ENCODE results near the gene ELAPOR2.
"Not testable (repeated sequence)": the region's sequence is repeated elsewhere in the genome, so short reads cannot be mapped to it uniquely, and the experiment has no call there.

The ELAPOR2 gene

GRCh38 chr7:87044713-87045112, 14.7 kb downstream of the ELAPOR2 start:
- not testable (repeated sequence) for DNase-seq

- not testable (repeated sequence) for DNase-seq
Observed at GRCh38 chr7:87041586-87041985, 17.9 kb downstream of the ELAPOR2 start.

DNA sequence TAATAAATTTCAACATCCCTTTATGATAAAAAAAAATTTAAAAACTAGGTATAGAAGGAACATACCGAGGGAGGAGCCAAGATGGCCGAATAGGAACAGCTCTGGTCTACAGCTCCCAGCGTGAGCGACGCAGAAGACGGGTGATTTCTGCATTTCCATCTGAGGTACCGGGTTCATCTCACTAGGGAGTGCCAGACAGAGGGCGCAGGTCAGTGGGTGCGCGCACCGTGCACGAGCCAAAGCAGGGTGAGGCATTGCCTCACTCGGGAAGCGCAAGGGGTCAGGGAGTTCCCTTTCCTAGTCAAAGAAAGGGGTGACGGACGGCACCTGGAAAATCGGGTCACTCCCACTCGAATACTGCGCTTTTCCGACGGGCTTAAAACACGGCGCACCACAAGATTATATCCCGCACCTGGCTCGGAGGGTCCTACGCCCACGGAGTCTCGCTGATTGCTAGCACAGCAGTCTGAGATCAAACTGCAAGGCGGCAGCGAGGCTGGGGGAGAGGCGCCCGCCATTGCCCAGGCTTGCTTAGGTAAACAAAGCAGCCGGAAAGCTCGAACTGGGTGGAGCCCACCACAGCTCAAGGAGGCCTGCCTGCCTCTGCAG, 19.7 kb downstream of the ELAPOR2 start:
- not testable (repeated sequence) for DNase-seq

GRCh38 chr7:87038993-87039690, 20.3 kb downstream of the ELAPOR2 start:
- DNase-seq, result peak; percentile 26

DNA sequence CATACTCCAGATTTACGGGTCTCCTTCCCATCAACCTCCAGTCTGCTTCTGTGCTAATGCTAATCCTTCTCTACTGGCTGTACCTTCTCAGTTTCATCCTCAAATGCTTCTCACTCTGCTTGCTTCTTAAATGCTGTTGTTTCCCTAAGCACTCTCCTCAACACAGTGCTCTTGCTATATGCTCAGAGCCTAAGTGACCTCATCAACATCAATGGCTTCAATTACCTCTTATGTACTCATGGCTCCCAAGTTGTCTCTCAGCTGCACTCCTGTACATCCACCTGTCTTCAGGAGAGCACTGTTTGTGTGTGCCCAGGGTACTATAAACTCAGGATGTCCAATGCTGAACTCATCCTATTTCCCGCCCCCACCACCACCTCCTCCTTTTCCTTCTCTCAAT, 22.5 kb downstream of the ELAPOR2 start:
- DNase-seq, result peak; percentile 71

DNA sequence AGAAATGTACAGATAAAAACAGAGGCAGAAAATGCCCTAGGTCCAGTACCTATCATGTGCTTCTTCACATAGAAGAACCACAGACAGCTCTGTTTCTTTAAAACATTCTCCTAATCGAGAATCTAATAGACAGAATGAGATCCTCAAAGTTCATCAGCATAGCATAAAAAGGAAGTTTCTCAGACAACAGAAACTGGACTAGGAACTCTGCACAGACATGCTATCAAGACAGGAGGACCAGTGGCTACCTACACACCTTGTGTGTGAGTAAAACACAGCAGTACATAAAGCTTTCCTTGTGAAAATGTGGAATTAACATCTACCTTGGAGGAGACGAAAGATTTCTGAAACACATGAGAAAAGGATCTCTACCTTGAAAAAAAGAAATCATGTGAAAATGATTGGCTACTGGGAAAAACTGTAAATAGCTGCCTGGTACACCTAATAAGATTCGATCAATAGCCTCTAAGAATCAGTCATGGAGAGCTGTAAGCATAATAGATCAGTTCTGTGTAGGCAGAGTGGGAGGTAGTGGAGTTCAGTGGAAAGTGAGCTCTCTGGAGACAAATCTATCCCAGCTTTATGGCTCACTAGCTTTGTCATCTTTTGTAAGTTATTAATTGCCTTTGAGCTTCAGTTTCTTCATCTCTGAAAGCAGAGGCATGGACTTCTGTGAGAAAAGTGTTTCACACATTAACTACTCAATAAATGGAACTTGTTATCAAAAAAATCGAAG, 26.7 kb downstream of the ELAPOR2 start:
- DNase-seq, result no peak

DNA sequence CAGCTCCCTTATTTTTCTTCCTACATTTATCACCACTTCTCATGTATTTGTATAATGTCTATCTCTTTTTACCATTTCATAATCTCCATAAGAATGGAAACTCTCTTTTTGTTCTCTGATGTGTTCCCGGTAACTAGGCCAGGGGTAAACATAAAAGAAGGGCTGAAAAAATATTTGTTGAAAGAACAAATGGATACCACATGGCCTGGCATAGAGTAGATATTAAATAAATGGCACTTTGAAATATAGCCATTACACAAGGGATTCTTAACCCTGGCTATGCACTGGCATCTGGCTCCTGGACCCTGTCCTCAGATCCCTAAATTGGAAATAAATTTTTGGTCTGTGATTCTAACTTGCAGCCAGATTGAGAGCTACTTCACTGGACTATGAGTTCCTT, 30.4 kb downstream of the ELAPOR2 start:
- DNase-seq, result no peak

DNA sequence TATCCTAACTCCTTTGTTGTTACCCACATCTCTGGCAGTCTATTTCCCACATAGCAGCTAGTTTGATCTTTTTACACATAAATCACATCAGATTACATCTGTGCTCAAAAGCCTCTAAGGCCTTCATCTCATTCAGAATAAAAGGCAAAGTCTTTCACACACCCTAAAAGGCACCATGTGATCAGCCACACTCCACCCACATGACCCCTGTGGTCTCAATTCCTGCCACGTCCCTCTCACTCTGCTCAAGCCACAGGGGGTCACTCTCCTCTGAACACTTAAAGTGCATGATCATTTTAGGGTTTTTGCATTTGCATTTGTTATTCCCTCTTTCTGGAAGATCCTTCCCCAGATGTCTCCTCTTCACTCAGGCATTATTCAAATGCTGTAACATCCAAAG, 30.8 kb downstream of the ELAPOR2 start:
- DNase-seq, result no peak

DNA sequence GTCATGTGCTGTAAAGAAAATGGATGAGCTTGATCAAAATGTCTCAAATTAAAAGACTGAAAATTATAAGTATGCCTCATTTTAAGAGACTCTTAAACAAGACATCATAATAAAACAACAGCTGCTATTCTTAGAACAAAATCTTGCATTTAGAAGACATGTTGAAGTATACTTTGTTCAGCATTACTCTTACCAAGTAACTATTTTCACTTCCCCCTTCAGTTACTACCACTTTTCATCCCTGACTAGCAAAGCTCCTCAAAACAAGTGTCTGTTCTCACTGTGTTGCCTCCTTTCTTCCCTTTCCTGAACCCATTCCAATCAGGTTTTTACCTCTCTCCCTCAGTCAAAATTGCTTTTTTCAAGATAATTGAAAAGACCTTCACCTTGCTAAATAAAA, 31.6 kb downstream of the ELAPOR2 start:
- DNase-seq, result no peak

DNA sequence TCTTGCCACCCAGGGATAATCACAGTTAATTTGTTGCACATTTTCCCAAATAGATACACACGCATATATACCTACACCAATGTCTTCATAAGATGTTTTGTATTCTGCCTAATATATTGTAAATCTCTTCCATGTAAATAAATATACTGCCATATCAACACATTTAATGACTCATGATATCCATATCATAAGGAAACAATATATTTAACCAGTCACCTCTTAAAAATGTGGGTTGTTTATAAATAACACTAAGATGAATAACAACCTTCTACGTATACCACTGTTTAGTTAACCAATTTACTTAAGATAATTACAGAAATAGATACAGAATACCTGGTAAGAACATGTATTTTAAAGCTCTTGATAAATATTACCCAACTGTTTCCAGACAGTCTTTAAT, 38.2 kb downstream of the ELAPOR2 start:
- no peak for DNase-seq

DNA sequence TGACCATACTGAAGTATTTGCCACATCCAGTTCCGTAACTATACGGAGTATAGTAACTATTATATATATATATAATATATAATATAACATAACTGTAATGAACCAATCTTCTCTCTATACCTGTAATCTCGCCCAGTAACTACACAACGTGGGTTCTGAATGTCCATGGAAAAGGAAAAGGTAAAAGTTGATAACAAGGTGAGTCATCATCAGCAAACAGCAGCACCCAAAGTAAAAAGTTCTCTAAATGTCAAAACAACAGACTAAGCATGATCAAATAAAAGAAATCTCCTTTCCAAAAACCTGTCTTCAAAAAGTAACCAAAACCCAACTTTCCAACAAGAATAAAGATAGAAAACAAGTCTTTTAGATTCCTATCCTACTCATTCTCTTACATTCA, 42.8 kb downstream of the ELAPOR2 start:
- no peak for DNase-seq

- no peak for DNase-seq
Observed at GRCh38 chr7:87013840-87014190, 45.6 kb downstream of the ELAPOR2 start.

- no peak for DNase-seq
Observed at GRCh38 chr7:87013136-87013839, 46.2 kb downstream of the ELAPOR2 start.

Measured in NCI-H510A treated with DMSO at 0.1 percent for 48 hours (cell line).